GM13976 (cell line): ENCODE data around the gene TAPBP.

Source experiments
- DNase-seq: peaks from one replicate; pipeline ENCODE4 v3.0.0; 2012; ENCODE audit warnings: low spot score
- in situ Hi-C: fragments of 300-500 bp; cut with MboI; formaldehyde crosslinking; loops from one replicate; pipeline ENCODE4 v1.12.0; 2022; ENCODE audit warnings: low sequenced_read_pairs, mixed read lengths, inconsistent platforms; ENCODE audit not compliant: unreplicated experiment
- TF ChIP-seq, protein P1 (sequence below): IDR thresholded peaks from 2 replicates; pipeline ENCODE4 v1.5.1; 2012; ENCODE audit warnings: borderline replicate concordance, mild to moderate bottlenecking; ENCODE audit not compliant: insufficient read depth; ENCODE audit errors: extremely low read depth, missing control alignments, control extremely low read depth

Gene TAPBP

GRCh38 chr6:33314943-33315792 is 1.3 kb upstream of the TAPBP start:
- TF ChIP-seq, protein P1, sequence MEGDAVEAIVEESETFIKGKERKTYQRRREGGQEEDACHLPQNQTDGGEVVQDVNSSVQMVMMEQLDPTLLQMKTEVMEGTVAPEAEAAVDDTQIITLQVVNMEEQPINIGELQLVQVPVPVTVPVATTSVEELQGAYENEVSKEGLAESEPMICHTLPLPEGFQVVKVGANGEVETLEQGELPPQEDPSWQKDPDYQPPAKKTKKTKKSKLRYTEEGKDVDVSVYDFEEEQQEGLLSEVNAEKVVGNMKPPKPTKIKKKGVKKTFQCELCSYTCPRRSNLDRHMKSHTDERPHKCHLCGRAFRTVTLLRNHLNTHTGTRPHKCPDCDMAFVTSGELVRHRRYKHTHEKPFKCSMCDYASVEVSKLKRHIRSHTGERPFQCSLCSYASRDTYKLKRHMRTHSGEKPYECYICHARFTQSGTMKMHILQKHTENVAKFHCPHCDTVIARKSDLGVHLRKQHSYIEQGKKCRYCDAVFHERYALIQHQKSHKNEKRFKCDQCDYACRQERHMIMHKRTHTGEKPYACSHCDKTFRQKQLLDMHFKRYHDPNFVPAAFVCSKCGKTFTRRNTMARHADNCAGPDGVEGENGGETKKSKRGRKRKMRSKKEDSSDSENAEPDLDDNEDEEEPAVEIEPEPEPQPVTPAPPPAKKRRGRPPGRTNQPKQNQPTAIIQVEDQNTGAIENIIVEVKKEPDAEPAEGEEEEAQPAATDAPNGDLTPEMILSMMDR: no peak
- DNase-seq: peak; percentile 31

DNA sequence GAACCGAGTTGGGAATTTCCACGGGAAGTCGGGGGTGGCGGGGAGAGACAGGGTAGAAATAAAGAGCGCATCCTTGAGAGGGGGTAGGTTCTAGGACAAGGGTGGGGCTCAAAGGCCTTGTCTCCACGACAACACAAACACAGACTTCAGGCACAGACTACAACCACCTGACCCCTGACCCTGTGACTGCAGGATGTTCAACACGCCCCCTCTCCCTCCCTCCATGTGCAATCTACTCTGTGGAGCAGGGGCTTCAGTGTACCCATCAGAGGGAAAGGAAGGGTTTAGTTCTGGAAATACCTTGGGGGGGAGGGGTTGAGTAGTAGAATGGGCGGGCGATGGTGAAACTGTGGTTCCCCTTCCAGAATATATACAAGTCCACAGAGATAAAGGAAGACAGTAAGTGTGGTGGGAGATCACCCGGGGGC is 651 bp upstream of the TAPBP start:
- peak; percentile 73 for DNase-seq

More at GRCh38 chr6:33314943-33315792, 1.3 kb upstream of the TAPBP start:
- in situ Hi-C loops: no loop called here

GRCh38 chr6:33313105-33313708 is 671 bp downstream of the TAPBP start:
- DNase-seq: peak; percentile 73
- TF ChIP-seq, protein P1: no peak
- in situ Hi-C loops: no loop called here

More for the DNA sequence above, 651 bp upstream of the TAPBP start:
- in situ Hi-C loops: no loop called here
- TF ChIP-seq, protein P1: no peak

- TF ChIP-seq, protein P1: no peak
- DNase-seq: peak; percentile 91
- in situ Hi-C loops: no loop called here
Observed at GRCh38 chr6:33312361-33313104, 1.3 kb downstream of the TAPBP start.

- TF ChIP-seq, protein P1: no peak
- in situ Hi-C loops: no loop called here
- DNase-seq: no peak
Observed at GRCh38 chr6:33306356-33306755, 7.5 kb downstream of the TAPBP start.

DNA sequence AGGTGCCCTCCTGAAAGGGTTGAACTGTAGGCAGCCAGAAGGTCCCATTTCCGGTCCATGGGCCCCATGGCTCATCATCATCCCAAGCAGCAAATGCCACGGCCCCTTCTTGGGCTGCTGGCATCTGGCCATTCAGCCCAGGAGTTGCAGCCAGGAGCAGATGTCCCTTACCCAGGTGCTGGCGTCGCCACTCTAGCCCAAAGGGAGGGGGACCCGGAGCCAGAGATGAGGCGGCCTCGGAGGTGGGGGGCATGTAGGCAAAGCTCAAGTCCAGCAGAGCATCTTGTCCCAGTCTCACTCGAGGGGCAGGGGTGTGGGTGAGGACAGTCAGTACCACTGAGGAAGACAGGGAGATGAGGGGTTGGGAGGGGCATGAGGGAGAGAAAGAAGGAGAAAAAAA is 8.8 kb downstream of the TAPBP start:
- TF ChIP-seq, protein P1: no peak
- DNase-seq: no peak
- in situ Hi-C loops: no loop called here
